Prostate gland (tissue), 2 donors: ENCODE data around the gene DBN1. TPM values are rescaled to one million over a fixed set of nuclear protein-coding genes. Genes with fewer than 3 reads are reported as not detected.

ENCODE experiments used
- DNase-seq: peaks from one replicate; pipeline ENCODE4 v3.0.0-alpha.2; 2019; ENCODE audit warnings: low spot score
- H3K27ac ChIP-seq, 2 donors: fragments of 200-600 bp; sonication (generic); 2 replicates each; pipeline ENCODE4 v1.5.1; 2017 to 2019
- H3K27me3 ChIP-seq: fragments of 200-600 bp; sonication (generic); replicated peaks from 2 replicates; pipeline ENCODE4 v1.5.1; 2019; ENCODE audit not compliant: insufficient read depth
- H3K36me3 ChIP-seq, 2 donors: fragments of 200-600 bp; sonication (generic); 1 replicate in 1 of 2; 2 replicates in 1 of 2; pipeline versions ENCODE4 v1.5.1 to v1.8.1; 2017 to 2019
- H3K4me1 ChIP-seq: fragments of 200-600 bp; sonication (generic); replicated peaks from 2 replicates; pipeline ENCODE4 v1.5.1; 2019
- H3K4me3 ChIP-seq, 2 donors: fragments of 200-600 bp; sonication (generic); 2 replicates each; pipeline ENCODE4 v1.5.1; 2017 to 2019
- H3K9me3 ChIP-seq: fragments of 200-600 bp; sonication (generic); 2 replicates; pipeline ENCODE4 v1.5.1; 2017
- POLR2A ChIP-seq: fragments of 450-650 bp; IDR thresholded peaks from one replicate; pipeline ENCODE4 v1.6.1; 2016; ENCODE audit warnings: antibody characterized with exemption, mild to moderate bottlenecking
- POLR2AphosphoS5 ChIP-seq: sonication (generic); formaldehyde crosslinking; IDR thresholded peaks from one replicate; pipeline ENCODE4 v1.6.1; 2017; ENCODE audit warnings: antibody characterized with exemption
- WGBS: methylation state at CpG from one replicate; pipeline ENCODE4 v1.1.5; 2018; 5-methylcytosine and 5-hydroxymethylcytosine counted together
- intact Hi-C: fragments of 100-400 bp; cut with DNase I; formaldehyde crosslinking; loops from one replicate; pipeline ENCODE4 v1.14.2; 2022
- total RNA-seq, 2 donors: library from RNA; depleted of rRNA; stranded (reverse); fragments of >200 nt; gene quantifications; one replicate each; pipeline ENCODE4 v1.1.0, GENCODE V29; 2016
- TF ChIP-seq, protein P1 (sequence below), 4 experiments: fragments of 200-600 bp in 2 of 4; fragments of 450-650 bp in 2 of 4; sonication (generic) in 2 of 4; IDR thresholded peaks; 1 replicate in 3 of 4; 2 replicates in 1 of 4; pipeline ENCODE4 v1.5.1; 2016 to 2019; ENCODE audit warnings: antibody characterized with exemption in 4 of 4, mild to moderate bottlenecking in 2 of 4, moderate library complexity in 2 of 4

Gene DBN1
- total RNA-seq, 2 donors from 2014 or later: 33.1 to 65.1 TPM

DNA sequence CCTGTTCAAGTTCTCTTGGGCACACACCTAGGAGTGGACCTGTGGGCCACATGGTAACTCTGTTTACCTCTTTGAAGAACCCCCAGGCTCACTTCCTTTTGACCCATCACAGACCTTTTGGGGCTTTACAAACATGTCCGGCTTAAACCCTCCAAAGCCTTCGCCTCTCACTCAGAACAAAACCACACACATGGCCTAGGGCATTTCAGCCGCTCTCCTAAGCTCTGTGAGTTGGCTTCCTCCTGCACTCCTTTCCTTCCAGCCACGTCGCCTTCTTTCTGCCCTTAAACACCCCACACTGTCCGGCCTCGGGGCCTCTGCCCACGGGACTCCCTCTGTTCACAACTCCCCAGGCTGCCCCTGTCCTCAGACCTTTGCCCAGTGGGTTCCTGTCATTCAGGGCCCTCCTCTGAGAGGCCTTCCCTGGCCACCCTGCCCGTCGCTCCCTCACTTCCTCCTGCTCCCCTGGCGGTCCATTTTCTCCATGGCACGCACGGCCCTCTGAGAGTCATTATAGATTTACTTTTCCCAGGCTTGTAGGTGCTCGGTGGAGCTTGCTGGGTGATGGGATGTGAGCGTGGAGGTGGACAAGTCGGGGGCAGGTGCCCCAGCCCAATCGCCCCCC, 34.3 kb upstream of the DBN1 start:
- Histone ChIP-seq H3K4me3 (no peak overlapping the region), H3K27ac (no peak overlapping the region), H3K36me3 (peaks cover 5 to 7% of the 10 kb centered on the region in 2 donors), H3K4me1 (no peaks in the 10 kb centered on the region), H3K9me3 (no peaks in the 10 kb centered on the region), H3K27me3 (no peaks in the 10 kb centered on the region)
- intact Hi-C loops: no loop called here
- TF ChIP-seq POLR2AphosphoS5: no peak
- TF ChIP-seq, protein P1, sequence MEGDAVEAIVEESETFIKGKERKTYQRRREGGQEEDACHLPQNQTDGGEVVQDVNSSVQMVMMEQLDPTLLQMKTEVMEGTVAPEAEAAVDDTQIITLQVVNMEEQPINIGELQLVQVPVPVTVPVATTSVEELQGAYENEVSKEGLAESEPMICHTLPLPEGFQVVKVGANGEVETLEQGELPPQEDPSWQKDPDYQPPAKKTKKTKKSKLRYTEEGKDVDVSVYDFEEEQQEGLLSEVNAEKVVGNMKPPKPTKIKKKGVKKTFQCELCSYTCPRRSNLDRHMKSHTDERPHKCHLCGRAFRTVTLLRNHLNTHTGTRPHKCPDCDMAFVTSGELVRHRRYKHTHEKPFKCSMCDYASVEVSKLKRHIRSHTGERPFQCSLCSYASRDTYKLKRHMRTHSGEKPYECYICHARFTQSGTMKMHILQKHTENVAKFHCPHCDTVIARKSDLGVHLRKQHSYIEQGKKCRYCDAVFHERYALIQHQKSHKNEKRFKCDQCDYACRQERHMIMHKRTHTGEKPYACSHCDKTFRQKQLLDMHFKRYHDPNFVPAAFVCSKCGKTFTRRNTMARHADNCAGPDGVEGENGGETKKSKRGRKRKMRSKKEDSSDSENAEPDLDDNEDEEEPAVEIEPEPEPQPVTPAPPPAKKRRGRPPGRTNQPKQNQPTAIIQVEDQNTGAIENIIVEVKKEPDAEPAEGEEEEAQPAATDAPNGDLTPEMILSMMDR (IDR thresholded peaks at IDR 0.05): no peak
- no peak for TF ChIP-seq POLR2A
- 92% methylated on average over 17 of the region's 17 CpGs for WGBS
- DNase-seq: no peak

DNA sequence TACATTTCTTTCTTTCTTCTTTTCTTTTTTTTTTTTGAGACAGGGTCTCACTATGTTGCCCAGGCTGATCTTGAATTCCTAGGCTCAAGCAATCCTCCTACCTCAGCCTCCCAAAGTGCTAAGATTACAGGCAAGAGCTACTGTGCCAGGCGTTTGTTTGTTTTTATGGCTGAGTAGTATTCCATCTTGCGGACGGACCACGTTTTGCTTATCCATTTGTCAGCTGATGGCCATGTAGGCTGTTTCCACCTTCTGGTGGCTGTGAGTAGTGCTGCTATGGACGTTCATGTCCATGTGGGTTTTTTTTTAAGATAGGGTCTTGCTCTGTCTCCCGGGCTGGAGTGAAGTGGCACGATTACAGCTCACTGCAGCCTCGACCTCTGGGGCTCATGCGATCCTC, 33.7 kb upstream of the DBN1 start:
- no peaks in the 10 kb centered on the region for H3K27me3 ChIP-seq
- TF ChIP-seq, protein P1 (IDR thresholded peaks at IDR 0.05): no peak
- TF ChIP-seq POLR2A: no peak
- TF ChIP-seq POLR2AphosphoS5: no peak
- peaks cover 5 to 6% of the 10 kb centered on the region in 2 donors for H3K36me3 ChIP-seq
- no peak for DNase-seq
- no peak overlapping the region for H3K4me3 ChIP-seq
- H3K27ac ChIP-seq: no peak overlapping the region
- intact Hi-C loops: no loop called here
- H3K9me3 ChIP-seq: no peaks in the 10 kb centered on the region
- whole genome bisulfite sequencing: 82% methylated on average over 9 of the region's 9 CpGs
- H3K4me1 ChIP-seq: no peaks in the 10 kb centered on the region

DNA sequence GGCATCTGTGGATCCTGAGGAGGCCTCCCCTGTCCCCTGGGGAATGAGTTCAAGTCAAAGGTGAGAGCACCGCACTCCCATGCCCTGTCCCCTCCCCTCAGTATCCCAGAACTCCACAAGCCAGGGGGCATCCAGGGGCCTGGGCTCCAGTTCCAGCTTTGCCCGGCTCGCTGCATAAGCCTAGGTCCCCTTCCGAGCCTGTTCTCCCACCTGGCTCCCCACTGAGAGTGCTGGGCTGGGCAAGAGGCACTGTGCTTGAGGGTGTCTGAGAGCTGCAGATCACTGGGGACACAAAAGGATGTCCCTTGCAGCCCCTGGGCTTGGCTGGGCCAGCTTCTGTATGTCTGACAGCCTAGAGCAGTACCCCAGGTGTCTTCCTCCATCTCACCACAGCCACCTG, 31.6 kb upstream of the DBN1 start:
- DNase-seq: no peak
- Histone ChIP-seq H3K36me3 (no peaks in the 10 kb centered on the region), H3K27ac (no peak overlapping the region), H3K4me3 (no peak overlapping the region), H3K4me1 (no peaks in the 10 kb centered on the region), H3K27me3 (no peaks in the 10 kb centered on the region), H3K9me3 (no peaks in the 10 kb centered on the region)
- no peak for TF ChIP-seq POLR2AphosphoS5
- TF ChIP-seq POLR2A: no peak
- TF ChIP-seq, protein P1 (IDR thresholded peaks at IDR 0.05): no peak
- intact Hi-C loops: no loop called here
- 85% methylated on average over 4 of the region's 4 CpGs for WGBS

DNA sequence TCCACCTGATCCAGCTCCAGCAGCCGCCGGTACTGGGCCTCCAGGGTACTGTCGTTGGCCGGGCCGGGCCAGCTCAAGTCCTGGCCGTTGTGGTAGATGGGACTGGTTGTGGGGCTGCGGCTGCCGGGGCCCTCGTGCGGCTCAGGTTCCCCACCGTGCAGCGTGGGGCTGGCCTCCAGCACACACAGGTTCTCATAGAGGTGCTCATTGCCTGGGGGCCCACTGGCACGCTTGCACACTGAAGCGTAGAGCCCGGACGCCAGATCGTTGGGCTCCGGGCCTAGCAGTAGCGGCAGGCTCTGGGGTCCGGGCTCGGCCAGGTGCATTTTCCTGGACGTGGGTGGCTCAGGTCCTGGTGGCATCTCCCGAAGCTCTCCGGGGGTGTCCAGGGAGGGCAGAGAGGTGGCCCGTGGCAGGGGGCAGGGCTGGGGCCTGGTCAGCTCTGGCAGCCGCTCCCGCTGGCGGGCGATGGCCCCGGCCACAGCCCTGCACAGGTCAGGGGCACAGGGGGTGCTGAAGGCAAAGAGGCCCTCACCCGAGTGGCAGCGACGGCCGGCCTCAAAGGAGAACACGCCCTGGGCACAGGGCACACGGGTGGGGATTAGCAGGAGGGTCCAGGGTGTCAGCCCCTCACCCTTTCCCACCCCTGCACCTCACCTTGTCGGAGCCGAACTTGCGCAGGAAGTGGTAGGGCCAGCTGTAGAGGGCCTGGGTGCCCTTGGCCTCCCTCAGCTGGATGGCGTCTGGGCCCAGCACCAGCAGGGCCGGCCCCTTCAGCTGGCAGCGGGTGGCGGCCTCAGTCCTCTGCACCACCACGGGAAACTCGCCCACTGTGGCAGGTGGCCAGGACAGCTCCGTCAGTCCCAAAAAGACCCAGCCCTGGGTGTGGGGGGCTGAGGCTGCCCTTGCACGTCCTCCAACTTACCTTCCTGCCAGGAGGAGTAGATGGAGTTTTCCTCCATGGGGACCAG, 30.9 kb upstream of the DBN1 start:
- Histone ChIP-seq H3K4me3 (no peak overlapping the region), H3K27ac (no peak overlapping the region), H3K27me3 (no peaks in the 10 kb centered on the region), H3K36me3 (no peaks in the 10 kb centered on the region), H3K9me3 (no peaks in the 10 kb centered on the region), H3K4me1 (no peaks in the 10 kb centered on the region)
- no peak for DNase-seq
- intact Hi-C loops: loop anchor here (5.0 kb wide), 1 partner anchor 112 kb away; no protein-coding TSS in a partner anchor
- TF ChIP-seq, protein P1 (IDR thresholded peaks at IDR 0.05): no peak
- TF ChIP-seq POLR2A (no peak), POLR2AphosphoS5 (no peak)
- WGBS: 84% methylated on average over 42 of the region's 47 CpGs
